GM12872 (cell line): ENCODE measurements around the gene CCDC24.

ENCODE experiments used
- TF ChIP-seq, protein P1 (sequence below): IDR thresholded peaks from 3 replicates; pipeline ENCODE4 v1.5.1; 2011; ENCODE audit warnings: low read depth, mild to moderate bottlenecking, low read length, moderate library complexity; ENCODE audit not compliant: insufficient read depth

CCDC24 gene

DNA sequence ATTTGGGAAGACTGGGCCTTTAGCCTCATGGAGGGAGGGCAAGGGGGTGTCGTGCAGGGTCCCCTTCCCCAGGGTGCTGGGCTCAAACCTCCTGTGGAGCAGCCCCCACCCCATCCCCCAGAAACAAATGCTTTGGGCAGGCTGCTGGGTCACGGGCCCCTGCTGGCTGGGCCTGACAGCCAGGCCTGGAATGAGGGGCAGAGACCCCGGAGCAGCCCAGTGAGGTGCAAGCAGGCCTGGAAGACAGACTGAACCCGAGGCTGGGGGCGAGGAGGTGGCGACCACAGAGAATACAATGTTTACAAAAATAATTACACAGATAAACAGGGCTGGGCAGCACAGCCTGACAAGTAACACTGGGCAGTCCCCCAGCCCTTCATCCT lies 5.3 kb downstream of the CCDC24 start:
- TF ChIP-seq, protein P1, sequence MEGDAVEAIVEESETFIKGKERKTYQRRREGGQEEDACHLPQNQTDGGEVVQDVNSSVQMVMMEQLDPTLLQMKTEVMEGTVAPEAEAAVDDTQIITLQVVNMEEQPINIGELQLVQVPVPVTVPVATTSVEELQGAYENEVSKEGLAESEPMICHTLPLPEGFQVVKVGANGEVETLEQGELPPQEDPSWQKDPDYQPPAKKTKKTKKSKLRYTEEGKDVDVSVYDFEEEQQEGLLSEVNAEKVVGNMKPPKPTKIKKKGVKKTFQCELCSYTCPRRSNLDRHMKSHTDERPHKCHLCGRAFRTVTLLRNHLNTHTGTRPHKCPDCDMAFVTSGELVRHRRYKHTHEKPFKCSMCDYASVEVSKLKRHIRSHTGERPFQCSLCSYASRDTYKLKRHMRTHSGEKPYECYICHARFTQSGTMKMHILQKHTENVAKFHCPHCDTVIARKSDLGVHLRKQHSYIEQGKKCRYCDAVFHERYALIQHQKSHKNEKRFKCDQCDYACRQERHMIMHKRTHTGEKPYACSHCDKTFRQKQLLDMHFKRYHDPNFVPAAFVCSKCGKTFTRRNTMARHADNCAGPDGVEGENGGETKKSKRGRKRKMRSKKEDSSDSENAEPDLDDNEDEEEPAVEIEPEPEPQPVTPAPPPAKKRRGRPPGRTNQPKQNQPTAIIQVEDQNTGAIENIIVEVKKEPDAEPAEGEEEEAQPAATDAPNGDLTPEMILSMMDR, result no peak

GRCh38 chr1:43997295-43997999 lies 6.0 kb downstream of the CCDC24 start:
- TF ChIP-seq, protein P1, result no peak

DNA sequence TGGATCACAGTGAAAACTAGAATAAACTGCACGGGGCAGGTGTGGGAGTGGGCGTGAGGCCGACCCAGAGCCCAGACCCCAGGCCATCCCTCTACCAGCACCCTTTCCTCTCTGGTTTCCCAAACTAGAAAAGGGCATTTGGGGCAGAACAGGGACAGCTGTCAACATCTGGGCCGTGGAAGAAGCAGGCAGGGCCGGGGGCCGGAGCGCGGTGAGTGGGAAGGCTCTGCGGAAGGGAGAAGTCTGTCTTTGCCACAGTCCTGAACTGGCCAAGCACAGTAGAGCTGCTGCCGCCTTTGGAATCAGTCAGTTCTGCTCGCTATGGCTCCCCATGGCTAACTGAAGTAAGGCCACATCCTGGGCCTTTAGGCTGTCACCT lies 6.6 kb downstream of the CCDC24 start:
- TF ChIP-seq, protein P1, result no peak

- TF ChIP-seq, protein P1, result no peak
Measured at GRCh38 chr1:43999455-43999854, 8.1 kb downstream of the CCDC24 start.

DNA sequence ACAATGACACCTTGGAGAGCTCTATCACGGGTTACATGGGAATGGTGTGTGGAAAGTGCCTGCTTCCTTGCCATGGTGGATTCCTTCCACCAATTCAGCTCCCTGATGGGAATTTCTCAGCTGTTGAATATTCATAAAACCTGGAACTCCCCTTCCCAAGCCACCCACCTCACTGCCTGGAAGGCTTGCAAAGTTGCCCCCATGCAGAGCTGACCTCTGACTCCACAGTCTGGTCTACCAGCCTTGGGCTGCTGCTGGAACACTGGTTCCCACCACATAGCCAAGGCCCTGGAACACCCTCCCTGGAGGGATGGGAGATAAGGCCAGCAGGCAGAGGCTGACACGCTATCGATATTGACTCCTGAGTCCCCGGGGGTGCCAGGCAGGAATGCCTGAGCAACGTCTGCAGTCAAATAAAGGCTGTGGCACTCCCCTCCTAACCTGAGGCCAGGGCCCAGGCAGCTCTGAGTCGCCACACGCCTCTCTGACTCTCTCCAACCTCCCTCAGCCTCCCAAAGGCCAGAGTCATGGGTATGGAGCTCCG lies 8.8 kb downstream of the CCDC24 start:
- TF ChIP-seq, protein P1, result no peak

DNA sequence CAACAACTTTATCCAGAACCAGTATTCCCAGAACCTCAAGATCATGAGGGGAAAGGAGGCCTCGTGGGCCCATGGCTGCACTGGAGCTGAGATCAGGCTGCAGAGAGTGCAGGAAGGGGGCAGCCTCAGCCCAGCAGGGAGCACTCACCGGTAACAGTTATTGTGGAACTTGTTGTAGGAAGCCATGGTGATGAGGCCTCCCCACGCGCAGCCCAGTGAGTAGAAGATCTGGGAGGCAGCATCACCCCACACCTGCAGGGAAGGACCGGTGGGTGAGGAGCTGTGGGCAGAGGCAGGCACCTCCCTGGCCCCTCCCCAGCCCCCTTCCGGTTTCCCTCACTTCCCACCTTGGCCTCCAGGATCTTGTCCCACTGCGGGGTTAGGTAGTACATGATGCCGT lies 10.8 kb downstream of the CCDC24 start:
- TF ChIP-seq, protein P1, result no peak

DNA sequence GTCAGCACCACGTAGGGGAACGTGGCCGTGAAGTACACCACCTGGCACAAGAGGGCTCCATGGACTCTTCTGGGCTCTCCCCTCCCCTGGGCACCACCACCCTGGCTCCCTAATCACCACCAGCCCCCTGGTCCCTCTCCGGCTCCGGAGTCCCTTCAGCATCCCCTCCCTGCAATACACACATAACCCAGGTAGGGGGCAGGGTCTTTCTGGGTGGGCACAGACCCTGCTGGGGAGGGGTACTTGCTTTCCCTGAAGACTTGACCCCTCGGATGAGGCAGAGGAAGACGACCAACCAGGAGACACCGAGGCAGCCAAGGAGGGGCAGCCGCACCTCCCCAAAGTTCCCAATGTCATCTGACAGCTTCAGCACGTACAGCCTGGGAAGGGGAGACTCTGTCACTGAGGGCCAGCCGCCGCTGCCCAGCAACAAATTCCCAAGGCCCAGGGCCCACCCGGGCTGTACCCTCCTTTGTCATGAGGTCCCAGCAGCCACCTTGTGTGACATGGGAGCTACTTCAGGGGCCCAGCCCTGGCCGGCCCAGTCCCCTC lies 11.3 kb downstream of the CCDC24 start:
- TF ChIP-seq, protein P1, result peak; percentile 36; the same call in 2 of the 3 replicates
